NOMO-1 treated with DMSO at 0.1 percent for 48 hours (cell line): ENCODE measurements around the gene ARL13A.
"Not testable (repeated sequence)": the region's sequence is repeated elsewhere in the genome, so short reads cannot be mapped to it uniquely, and the experiment has no call there.

ENCODE experiments used
- DNase-seq: peaks from one replicate; lab custom pipeline; 2025; ENCODE audit not compliant: unreplicated experiment; lab: John Stamatoyannopoulos, UW

The ARL13A gene

GRCh38 chrX:100984818-100985217 lies 15.3 kb downstream of the ARL13A start:
- no peak for DNase-seq

- no peak for DNase-seq
Observed at GRCh38 chrX:100990139-100990538, 20.6 kb downstream of the ARL13A start.

DNA sequence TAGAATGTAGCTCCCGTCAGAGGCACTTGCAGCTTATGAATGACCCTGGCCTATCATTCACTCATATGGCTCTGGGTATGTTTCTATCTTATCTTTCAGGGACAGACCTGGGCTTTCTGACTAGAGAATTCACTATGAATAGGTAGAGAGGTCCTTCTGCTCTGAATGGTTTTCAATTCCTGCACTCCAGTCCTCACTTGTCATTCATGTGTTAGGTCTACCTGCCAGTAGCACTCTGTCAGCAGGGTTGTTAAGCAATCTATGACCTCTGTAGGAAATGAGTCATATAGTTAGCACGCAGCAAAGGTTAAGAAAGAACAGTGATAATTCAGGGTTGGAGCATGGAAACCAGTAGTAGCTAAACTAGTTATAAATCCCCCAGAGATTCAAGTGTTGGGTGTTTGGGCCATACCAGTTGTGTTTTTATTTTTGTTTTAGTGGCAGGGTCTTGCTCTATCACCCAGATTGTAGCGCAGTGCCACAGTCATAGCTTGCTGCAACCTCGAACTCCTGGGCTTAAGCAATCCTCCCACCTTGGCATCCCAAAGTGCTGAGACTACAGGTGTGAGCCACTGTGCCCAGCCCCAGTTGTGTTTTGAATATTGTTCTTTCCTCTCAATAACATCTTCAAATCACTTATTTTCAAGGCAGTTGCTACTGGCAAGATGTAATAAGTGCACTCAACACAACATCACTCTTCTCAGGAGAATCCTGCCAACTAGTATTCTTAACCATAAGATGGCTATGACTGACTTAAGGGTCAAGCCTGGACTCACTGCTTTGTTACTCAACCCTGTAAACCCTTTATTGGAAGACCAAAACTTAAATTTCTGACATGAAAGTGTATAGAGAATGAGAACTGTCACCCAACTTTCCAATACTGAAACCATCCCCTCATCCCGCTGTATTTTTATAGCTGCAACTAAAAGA lies 25.1 kb downstream of the ARL13A start:
- peak; percentile 67 for DNase-seq

GRCh38 chrX:100995469-100995868 lies 26.0 kb downstream of the ARL13A start:
- no peak for DNase-seq

DNA sequence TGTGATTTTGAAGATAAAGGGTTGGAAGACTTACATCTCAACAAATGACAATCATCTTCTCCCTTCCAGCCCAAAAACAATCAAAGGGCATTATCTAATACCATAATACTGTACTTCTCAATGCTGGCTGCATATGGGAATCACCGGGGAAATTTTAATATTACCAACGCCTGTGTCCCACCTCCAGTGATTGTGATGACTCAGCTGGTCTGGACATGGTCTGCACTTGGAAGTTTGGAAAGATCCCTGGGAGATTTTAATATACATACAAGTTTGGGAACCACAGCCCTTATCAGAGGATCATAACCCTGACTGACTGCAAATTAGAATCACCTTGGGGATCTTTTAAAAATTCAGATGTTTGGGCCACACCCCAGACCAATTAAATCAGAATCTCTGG lies 29.9 kb downstream of the ARL13A start:
- no peak for DNase-seq

- DNase-seq: no peak
Observed at GRCh38 chrX:101009090-101009489, 39.6 kb downstream of the ARL13A start.

GRCh38 chrX:101012031-101012430 lies 42.5 kb downstream of the ARL13A start:
- DNase-seq: not testable (repeated sequence)

DNA sequence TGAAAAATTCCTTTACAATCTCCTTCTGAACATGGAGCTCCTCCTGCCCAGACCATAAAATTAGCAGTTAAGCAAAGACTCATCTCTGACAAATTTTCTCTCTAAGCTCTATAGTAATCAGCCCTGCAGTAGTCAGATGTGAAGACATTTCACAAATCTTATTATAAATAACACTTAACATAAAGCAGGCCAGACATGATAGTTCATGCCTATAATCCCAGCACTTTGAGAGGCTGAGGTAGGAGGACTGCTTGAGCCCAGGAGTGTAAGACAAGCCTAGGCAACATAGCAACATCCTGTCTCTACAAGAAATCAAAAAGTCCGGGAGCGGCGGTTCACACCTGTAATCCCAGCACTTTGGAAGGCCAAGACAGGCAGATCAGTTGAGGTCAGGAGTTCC lies 52.5 kb downstream of the ARL13A start:
- DNase-seq: no peak

GRCh38 chrX:101025126-101025525 lies 55.6 kb downstream of the ARL13A start:
- DNase-seq: no peak

GRCh38 chrX:101028562-101028961 lies 59.1 kb downstream of the ARL13A start:
- no peak for DNase-seq

GRCh38 chrX:101029665-101030064 lies 60.2 kb downstream of the ARL13A start:
- DNase-seq: no peak

DNA sequence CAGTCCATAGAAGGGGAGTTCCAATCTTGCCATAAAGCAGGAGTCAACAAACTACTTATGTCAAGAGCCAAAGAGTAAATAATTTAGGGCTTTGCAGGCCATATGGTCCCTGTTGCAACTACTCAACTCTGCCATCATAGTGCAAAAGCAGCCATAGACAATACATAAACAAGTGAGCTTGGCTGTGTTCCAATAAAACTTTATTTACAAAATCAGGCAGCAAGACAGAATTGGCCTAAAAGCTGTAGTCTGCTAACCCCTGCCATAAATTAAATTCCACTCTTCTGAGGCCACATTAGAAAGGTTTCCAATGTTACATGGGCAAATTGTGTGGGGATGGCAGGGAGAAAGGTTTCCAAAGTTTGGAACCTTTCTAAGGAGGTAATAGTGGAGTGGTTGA lies 67.7 kb downstream of the ARL13A start:
- DNase-seq: no peak

DNA sequence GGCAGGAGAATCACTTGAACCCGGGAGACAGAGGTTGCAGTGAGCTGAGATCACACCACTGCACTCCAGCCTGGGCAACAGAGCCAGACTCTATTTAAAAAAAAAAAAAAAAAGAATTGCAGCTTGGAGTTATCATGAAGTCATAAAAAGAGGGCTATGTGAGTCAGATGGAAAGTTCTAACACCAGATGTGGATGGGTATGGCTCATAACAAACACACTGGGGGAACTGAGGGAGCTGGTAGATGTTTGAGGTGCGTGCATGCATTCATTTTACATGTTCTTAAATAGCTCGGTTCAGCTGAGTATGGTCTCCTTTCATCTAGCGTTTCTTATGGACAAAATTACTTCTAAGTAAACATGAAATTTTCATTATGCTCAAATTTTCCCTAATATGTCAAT lies 70.7 kb downstream of the ARL13A start:
- DNase-seq: no peak
